ENCODE results near the gene GDF9. TPM values are rescaled to one million over a fixed set of nuclear protein-coding genes. Genes with fewer than 3 reads are reported as not detected.

GDF9 gene
- total RNA-seq, 3 donors from 2014 or later = 0.28 to 0.41 (median 0.36) TPM

DNA sequence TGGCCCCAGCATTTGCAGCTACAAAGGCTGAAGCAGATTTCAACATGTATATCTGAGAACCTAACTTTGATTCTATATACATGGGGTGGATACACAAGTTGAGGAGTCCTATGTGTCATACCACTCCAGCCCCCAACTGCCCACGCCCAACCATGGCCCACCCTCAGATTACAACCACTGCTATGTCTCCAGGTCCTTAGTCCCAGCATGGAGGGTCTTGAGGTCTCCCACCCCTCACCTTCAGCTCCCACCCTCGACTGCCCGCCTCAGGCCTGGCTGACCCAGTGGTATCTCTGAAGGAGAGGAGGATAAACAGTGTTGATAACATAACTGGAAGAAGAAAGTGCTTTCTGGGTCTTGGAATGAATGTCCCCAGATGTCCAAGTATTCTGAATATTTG lies 44.9 kb downstream of the GDF9 start:
- DNase-seq (no peak), ATAC-seq (no peak)
- intact Hi-C loops (cut with DNase I, micrococcal nuclease) = no loop called here
- Histone ChIP-seq H3K9me3 (no peaks in the 10 kb centered on the region), H3K36me3 (ENCODE audit: low read depth) (no peaks in the 10 kb centered on the region), H3K4me1 (ENCODE audit: low read depth) (no peaks in the 10 kb centered on the region), H3K4me3 (no peak overlapping the region)
- TF ChIP-seq, protein P1, sequence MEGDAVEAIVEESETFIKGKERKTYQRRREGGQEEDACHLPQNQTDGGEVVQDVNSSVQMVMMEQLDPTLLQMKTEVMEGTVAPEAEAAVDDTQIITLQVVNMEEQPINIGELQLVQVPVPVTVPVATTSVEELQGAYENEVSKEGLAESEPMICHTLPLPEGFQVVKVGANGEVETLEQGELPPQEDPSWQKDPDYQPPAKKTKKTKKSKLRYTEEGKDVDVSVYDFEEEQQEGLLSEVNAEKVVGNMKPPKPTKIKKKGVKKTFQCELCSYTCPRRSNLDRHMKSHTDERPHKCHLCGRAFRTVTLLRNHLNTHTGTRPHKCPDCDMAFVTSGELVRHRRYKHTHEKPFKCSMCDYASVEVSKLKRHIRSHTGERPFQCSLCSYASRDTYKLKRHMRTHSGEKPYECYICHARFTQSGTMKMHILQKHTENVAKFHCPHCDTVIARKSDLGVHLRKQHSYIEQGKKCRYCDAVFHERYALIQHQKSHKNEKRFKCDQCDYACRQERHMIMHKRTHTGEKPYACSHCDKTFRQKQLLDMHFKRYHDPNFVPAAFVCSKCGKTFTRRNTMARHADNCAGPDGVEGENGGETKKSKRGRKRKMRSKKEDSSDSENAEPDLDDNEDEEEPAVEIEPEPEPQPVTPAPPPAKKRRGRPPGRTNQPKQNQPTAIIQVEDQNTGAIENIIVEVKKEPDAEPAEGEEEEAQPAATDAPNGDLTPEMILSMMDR (IDR thresholded peaks at IDR 0.05) = no peak

DNA sequence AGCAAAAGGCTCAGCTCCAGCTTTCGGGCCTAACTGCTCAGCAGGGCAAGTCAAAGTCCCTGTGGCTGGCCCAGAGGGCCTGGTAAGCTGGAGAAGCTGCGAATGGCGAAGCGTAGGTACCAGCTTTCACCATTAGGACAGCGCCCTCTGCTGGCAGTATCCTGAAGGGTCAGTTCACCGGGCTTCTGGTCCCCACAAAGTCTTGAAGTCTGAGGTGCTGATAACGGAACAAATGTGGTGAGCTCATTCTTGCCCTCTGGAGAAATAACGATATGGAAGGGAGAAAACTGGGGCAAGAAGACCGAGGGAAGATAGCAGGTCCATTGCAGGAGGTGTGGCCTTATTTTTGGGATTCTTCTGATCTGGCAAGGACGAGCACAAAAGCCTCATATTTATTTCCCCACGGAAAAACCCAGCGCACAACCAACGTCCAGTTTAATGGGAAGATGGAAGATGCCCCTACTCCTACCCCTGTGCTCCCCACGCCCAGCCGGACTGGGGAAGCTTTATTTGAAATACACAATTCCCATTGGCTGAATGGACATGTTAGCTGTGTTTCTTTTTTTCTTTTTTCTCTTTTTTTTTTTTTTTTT lies 46.0 kb downstream of the GDF9 start:
- TF ChIP-seq, protein P1 (IDR thresholded peaks at IDR 0.05) = peak; percentile 84
- DNase-seq = peak; percentile 89 to 99 (median 93)
- H3K4me1 ChIP-seq (ENCODE audit: low read depth) = no peaks in the 10 kb centered on the region
- no peaks in the 10 kb centered on the region for H3K9me3 ChIP-seq
- H3K4me3 ChIP-seq = no peak overlapping the region
- intact Hi-C loops (cut with DNase I, micrococcal nuclease) = no loop called here
- peak; percentile 97 for ATAC-seq
- no peaks in the 10 kb centered on the region for H3K36me3 ChIP-seq (ENCODE audit: low read depth)

DNA sequence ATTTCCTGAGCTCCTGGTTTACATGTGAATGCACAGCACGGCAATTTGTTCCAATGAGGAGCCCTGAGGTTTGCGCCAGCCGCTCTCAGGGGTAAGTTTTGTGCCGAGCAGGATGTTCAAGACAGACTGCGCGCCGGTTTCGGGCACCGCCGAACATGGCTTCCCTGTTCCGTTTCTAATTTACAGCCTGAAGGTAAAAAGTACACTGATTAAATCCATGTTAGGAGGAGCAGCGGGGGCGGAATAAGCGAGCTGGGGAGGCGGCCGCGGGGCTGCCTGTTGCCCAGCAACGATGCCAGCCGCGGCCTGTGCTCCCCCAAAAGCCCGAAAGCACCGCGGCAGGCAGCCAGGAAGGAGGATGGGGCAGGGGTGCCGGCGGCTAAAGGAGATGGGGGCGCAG lies 46.8 kb downstream of the GDF9 start:
- no peak overlapping the region for H3K4me3 ChIP-seq
- peak in 1 of 3 donors; percentile 26 for DNase-seq
- intact Hi-C loops (cut with DNase I, micrococcal nuclease) = loop anchor here in 1 of 2 donors (10.0 kb wide), 1 partner anchor 435 kb away; no protein-coding TSS in a partner anchor
- peak; percentile 24 for ATAC-seq
- no peaks in the 10 kb centered on the region for H3K9me3 ChIP-seq
- H3K36me3 ChIP-seq (ENCODE audit: low read depth) = no peaks in the 10 kb centered on the region
- TF ChIP-seq, protein P1 (IDR thresholded peaks at IDR 0.05) = no peak
- no peaks in the 10 kb centered on the region for H3K4me1 ChIP-seq (ENCODE audit: low read depth)

DNA sequence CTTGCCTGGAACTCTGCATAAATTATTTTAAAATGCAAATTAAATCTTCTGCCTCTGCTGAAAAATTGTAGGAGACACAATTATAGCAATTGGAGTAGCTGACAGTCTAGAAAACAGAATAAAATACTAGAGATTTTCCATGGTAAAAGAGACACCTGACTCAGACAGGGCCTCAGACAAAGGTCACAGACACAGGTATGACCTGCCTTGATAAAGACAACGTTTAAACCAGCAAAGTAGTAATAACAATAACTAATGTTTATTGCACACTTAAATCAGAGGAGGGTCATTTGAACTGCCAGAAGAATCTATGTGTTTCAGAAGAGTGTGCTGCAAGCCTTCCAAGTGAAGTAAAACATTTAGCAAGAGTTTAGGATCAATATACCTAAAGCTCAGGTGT lies 49.3 kb downstream of the GDF9 start:
- TF ChIP-seq, protein P1 (IDR thresholded peaks at IDR 0.05) = no peak
- no peak overlapping the region for H3K4me3 ChIP-seq
- intact Hi-C loops (cut with DNase I, micrococcal nuclease) = loop anchor here in 1 of 2 donors (10.0 kb wide), 1 partner anchor 432 kb away; no protein-coding TSS in a partner anchor

DNA sequence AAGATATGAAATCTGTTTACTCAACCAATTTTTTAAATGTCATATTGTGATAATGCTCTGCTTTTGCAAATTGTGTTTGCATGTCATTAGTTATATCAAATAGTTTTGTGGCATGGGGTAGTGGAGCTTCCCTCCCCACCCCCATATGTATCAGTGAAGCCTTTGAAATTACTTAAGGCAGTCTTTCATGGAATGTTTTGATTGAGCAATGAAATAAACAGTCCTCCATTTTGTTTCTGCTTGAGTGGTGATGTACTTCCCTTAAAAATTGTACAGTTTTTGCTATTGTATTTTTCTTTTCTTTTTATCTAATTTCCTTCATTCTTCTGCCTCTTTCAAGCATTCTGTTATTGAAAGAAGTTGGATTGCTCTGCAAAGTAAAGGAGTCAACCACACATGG lies 49.7 kb downstream of the GDF9 start:
- H3K9me3 ChIP-seq = no peaks in the 10 kb centered on the region
- peaks cover 8% of the 10 kb centered on the region for H3K4me1 ChIP-seq (ENCODE audit: low read depth)
- DNase-seq (no peak), ATAC-seq (no peak)
- TF ChIP-seq, protein P1 (IDR thresholded peaks at IDR 0.05) = no peak
- H3K4me3 ChIP-seq = no peak overlapping the region
- H3K36me3 ChIP-seq (ENCODE audit: low read depth) = no peaks in the 10 kb centered on the region
- intact Hi-C loops (cut with DNase I, micrococcal nuclease) = loop anchor here in 1 of 2 donors (10.0 kb wide), 1 partner anchor 432 kb away; no protein-coding TSS in a partner anchor

More for the DNA sequence above, 49.3 kb downstream of the GDF9 start:
- ATAC-seq (no peak), DNase-seq (no peak)
- H3K36me3 ChIP-seq (ENCODE audit: low read depth) = no peaks in the 10 kb centered on the region
- peaks cover 8% of the 10 kb centered on the region for H3K4me1 ChIP-seq (ENCODE audit: low read depth)
- no peaks in the 10 kb centered on the region for H3K9me3 ChIP-seq

Measured in mucosa of descending colon (tissue), 3 donors.